ENCODE data around the gene DUSP28.

Gene DUSP28

GRCh38 chr2:240522406-240522805, 37.8 kb upstream of the DUSP28 start:
- TF ChIP-seq CTCF (IDR thresholded peaks at IDR 0.05; ENCODE audit: low read depth, low read length, missing control alignments) = no peak
- no peak overlapping the region for H3K4me3 ChIP-seq (ENCODE audit: low read depth, low read length)
- DNase-seq (ENCODE audit: low read depth) = no peak

- H3K4me3 ChIP-seq (ENCODE audit: low read depth, low read length) = no peak overlapping the region
- no peak for DNase-seq (ENCODE audit: low read depth)
- no peak for TF ChIP-seq CTCF (IDR thresholded peaks at IDR 0.05; ENCODE audit: low read depth, low read length, missing control alignments)
Observed at GRCh38 chr2:240523451-240524281, 36.5 kb upstream of the DUSP28 start.

- no peak for TF ChIP-seq CTCF (IDR thresholded peaks at IDR 0.05; ENCODE audit: low read depth, low read length, missing control alignments)
- H3K4me3 ChIP-seq (ENCODE audit: low read depth, low read length) = no peak overlapping the region
Observed at GRCh38 chr2:240524963-240525718, 35.0 kb upstream of the DUSP28 start.

GRCh38 chr2:240525802-240526201, 34.4 kb upstream of the DUSP28 start:
- DNase-seq (ENCODE audit: low read depth) = no peak
- no peak for TF ChIP-seq CTCF (IDR thresholded peaks at IDR 0.05; ENCODE audit: low read depth, low read length, missing control alignments)

More at GRCh38 chr2:240524963-240525718, 35.0 kb upstream of the DUSP28 start:
- DNase-seq (ENCODE audit: low read depth) = no peak

GRCh38 chr2:240526521-240526920, 33.6 kb upstream of the DUSP28 start:
- TF ChIP-seq CTCF (IDR thresholded peaks at IDR 0.05; ENCODE audit: low read depth, low read length, missing control alignments) = no peak
- no peak for DNase-seq (ENCODE audit: low read depth)

More at GRCh38 chr2:240525802-240526201, 34.4 kb upstream of the DUSP28 start:
- no peak overlapping the region for H3K4me3 ChIP-seq (ENCODE audit: low read depth, low read length)

GRCh38 chr2:240527153-240527750, 32.9 kb upstream of the DUSP28 start:
- TF ChIP-seq CTCF (IDR thresholded peaks at IDR 0.05; ENCODE audit: low read depth, low read length, missing control alignments) = no peak
- H3K4me3 ChIP-seq (ENCODE audit: low read depth, low read length) = no peak overlapping the region
- DNase-seq (ENCODE audit: low read depth) = no peak

More at GRCh38 chr2:240526521-240526920, 33.6 kb upstream of the DUSP28 start:
- H3K4me3 ChIP-seq (ENCODE audit: low read depth, low read length) = no peak overlapping the region

Data from GM12864 (cell line).